HG03066 (cell line): Measurements from ENCODE around the gene PPEF1.
A peak's percentile ranks its signal among the peaks of the same experiment; 100 is the strongest.

Source experiments
- ATAC-seq: cut with Tn5 transposase; IDR thresholded peaks from one replicate; pipeline ENCODE4 v1.9.1; 2021; ENCODE audit warnings: low read depth; ENCODE audit not compliant: unreplicated experiment

PPEF1 gene, protein sequence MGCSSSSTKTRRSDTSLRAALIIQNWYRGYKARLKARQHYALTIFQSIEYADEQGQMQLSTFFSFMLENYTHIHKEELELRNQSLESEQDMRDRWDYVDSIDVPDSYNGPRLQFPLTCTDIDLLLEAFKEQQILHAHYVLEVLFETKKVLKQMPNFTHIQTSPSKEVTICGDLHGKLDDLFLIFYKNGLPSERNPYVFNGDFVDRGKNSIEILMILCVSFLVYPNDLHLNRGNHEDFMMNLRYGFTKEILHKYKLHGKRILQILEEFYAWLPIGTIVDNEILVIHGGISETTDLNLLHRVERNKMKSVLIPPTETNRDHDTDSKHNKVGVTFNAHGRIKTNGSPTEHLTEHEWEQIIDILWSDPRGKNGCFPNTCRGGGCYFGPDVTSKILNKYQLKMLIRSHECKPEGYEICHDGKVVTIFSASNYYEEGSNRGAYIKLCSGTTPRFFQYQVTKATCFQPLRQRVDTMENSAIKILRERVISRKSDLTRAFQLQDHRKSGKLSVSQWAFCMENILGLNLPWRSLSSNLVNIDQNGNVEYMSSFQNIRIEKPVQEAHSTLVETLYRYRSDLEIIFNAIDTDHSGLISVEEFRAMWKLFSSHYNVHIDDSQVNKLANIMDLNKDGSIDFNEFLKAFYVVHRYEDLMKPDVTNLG

DNA sequence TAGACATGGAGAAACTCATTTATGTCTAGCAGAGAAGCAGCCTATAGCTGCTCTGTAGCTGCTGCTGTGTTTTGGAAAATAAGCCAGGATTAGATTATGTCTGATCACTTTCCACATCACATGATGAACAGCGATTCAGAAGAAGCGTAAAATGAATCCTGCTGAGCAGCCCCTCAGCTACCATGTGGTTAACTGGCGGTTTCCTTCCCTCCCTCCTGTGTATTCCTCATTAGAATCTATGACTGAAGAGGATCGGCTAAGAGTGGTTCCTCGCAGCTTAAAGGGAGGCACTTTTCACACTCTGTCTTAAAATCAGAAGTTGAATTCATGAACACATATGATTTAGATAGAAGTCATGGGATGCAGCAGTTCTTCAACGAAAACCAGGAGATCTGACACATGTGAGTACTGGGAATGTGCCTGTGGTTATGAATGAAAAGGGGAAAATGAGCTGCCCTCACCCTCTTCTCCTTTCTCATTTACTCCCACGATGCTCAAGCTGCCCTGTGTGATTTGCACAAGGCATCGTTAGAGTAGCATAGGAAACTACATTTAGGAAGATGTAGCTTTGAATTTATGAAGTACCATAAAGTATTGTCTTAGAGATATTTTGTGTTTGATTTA, at the start of gene PPEF1:
Gene PPEF1 (plus strand): TSS at position 220 of the 624 bp plus-strand sequence. CDS start 136 bp downstream, at position 356.
- no peak for ATAC-seq

- no peak for ATAC-seq
These were observed 46.2 kb upstream of the PPEF1 start for GRCh38 chrX:18661273-18661672.

GRCh38 chrX:18664947-18665346, 42.5 kb upstream of the PPEF1 start:
- no peak for ATAC-seq

DNA sequence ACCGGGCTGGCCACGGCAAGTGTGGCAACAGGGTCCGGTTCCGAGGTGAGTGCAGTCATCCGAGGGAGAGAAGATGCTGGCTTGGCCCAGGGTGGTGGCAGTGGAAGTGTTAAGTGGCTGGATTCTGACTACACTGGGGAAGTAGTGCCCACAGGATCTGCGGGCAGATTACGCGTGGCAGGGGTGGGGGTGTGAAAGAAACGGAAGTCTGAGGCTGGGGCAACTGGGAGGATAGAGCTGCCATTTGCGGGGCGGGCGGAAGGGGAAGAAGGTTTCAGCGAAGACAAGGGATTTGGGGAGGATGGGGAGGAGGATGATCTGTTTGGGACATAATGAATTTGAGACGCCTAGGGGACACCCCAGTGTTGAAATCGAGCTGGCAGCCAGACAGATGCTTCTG, 40.8 kb upstream of the PPEF1 start:
- no peak for ATAC-seq

GRCh38 chrX:18668071-18668835, 39.2 kb upstream of the PPEF1 start:
- no peak for ATAC-seq

GRCh38 chrX:18672008-18672407, 35.4 kb upstream of the PPEF1 start, which contains the start of gene RS1:
Gene RS1 (minus strand): TSS chrX:18672108. CDS start chrX:18672068, 40 bp downstream.
- no peak for ATAC-seq

GRCh38 chrX:18674417-18674787, 33.0 kb upstream of the PPEF1 start:
- peak; percentile 43 for ATAC-seq

DNA sequence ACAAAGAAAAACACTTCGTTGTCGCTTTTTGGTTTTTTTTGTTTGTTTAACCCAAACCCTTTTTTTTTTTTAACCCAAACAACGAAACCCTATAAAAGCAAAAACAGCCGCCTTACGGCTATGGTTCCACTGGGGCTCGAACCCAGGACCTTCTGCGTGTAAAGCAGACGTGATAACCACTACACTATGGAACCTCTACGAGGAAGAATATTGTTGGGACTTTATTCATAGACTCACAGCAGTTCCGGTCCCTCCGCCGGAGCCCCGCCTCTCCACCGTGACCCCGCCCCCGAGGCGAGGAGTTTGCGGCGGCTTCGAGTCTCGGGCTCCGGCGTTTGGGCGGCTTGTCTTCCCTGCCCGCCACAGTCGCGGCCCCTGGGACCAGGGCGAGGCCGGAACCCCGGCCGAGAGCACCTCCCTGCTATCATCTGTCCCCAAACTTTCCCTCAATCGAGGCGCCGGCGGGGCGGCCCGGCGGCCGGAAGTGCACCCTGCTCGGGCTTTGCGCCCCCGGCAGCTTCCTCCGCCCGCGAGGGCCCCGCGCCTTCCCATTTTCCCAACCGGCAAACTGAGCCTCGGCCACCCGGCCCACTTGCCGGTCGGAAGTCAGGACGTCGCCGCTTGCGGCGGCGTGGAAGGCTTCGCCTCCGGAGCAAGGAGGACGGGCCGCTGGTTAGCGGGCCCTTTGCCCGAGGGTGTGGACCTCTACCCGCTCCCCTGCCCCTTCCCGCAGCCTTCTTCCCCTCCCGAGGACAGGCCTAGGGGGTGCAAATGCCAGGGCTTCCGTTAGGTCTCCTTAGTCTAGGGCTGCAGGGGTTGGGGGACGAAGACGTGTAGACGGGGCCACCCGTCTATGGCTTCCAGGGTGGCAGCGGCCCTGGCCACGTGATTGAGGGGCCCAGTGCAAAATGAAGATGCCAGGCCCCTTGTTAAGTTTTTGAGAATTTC, 32.4 kb upstream of the PPEF1 start:
- ATAC-seq: peak; percentile 83

- ATAC-seq: no peak
These were observed 31.4 kb upstream of the PPEF1 start for GRCh38 chrX:18676050-18676449.

GRCh38 chrX:18676470-18676869, 31.0 kb upstream of the PPEF1 start:
- no peak for ATAC-seq

DNA sequence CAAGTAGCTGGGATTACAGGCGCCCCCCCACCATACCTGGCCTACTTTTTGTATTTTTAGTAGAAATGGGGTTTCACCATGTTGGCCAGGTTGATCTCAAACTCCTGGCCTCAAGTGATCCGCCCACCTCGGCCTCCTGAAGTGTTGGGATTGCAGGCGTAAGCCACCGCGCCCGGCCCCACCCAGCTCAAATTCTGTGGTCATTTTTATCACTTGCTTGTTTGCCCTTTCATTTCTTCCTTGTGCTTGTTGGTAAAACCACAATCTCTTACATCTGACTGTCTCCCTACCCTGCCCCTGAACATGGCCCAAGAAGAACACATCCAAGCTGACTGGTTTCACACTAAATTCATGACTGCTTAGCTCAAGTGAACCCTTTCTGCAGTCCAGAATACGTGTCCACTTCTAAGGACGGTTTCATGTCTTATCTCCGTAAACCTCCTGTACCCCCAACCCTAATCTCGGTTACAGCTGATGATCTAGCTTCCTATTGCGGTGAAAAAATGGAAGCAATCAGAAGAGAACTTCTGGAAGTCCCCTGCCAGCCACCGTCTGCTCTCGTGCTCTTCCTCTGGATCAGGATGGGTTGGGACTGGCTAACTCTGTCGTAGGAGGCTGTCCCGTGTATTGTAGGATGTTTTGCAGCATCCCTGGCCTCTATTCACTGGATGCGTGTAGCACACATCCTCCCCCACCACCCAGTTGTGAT, 30.1 kb upstream of the PPEF1 start:
- ATAC-seq: no peak

DNA sequence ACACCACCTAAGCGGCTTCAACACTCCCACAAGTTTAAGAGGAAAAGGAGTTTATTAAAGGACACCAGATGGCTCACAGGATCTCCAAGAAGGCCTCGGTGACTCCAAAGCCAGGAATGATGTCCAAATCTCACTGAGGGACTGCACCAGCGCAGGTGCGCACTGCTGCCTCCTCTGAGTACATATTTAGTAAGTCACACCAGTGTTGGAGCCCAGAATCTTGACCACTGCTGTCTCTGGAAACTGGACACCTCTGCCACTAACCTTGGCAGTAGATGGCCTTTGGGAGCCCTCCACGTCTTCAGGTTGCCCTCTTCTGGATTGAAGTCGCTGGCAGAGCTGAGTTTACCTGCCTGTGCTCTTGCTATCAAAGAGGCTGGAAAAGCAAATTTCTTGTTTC, 25.4 kb upstream of the PPEF1 start:
- no peak for ATAC-seq

GRCh38 chrX:18682979-18683387, 24.5 kb upstream of the PPEF1 start:
- no peak for ATAC-seq

DNA sequence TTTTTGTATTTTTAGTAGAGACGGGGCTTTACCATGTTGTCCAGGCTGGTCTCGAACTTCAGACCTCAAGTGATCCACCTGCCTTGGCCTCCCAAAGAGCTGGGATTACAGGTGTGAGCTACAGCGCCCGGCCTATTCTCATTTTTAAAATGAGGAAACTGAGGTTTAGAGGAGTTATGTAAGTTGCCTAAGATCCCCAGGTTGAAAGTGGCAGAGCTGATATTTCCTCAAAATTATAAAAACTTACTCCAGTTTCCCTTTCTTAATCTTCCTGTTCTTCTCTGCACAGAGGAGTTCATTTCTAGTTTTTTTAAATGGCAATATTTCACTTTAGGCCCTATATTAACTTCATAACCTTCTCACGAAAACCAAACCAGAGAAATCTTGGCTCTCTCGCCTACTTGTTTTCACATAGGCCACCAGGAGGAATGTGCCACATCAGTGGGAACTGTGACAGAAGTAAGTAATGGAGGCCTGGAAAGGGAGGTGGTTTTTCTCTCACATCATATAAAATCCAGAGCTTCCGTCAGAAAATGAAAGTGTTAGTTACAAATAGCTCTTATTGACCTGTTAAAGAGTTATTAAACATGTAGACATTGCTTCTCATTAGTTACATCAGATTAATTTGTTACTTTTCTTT, 19.5 kb upstream of the PPEF1 start:
- no peak for ATAC-seq

DNA sequence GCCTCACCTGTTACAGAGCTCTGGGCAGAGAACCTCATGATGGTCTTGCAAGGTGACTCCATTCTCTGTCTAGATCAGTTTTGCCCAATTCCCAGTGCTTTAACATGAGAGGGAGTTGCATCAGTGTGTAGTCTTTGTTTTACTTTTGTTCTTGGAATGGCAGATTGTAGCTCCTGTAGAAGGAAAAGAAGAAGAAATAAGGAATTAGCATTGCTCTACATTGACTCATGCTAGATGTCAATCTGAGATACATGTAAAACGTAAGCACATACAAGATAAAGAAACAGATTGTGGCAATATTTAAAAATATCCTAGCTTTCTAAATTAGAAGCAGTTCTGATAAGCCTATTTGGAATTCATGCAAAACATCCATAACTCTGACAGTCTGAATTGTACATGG, 16.0 kb upstream of the PPEF1 start:
- ATAC-seq: no peak

- ATAC-seq: no peak
These were observed 14.9 kb upstream of the PPEF1 start for GRCh38 chrX:18692541-18692940.

- no peak for ATAC-seq
These were observed 10.8 kb upstream of the PPEF1 start for GRCh38 chrX:18696653-18697052.

DNA sequence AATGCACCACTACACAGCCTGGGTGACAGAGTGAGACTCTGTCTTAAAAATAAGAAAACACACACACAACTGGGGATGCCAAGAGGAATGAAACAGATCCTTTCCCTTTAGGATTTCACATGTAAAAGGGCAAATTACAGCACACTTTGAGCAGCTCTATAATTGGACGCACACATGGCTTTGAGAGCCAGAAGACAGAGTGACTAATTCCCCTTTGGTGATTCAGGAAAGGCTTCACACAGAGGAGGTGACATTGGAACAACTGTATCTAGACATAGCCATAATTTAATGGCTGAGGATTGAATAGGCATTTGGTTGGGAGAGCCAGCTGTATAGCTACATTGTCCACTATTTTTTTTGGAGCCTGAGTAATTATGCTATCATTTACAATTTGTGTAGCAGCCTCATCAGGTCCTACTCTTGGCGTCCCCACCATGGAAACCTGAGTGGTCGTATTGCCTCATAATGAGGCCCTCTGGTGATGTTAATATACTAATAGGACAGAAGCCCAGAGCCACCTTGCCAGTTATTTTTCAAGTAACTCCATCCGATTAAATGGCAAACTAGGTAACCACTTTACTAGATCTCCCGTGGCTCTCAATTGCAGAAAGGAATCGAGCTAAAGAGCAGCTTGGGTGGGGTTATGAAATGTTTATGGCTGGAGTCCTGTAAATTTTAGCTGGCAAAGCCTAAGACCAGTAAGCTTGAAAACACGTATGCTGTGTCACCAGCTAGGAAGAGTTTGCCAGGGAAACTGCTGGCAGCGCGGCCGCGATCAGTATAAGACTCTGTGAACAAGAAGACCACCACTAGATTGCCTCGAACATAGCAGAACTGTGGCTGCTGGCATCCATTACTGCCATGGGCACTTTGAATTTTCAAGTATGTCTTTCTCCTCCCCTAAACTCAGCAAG, 8.5 kb upstream of the PPEF1 start:
- no peak for ATAC-seq
